GM13976 (cell line): ENCODE data around the gene CCDC40.

ENCODE experiments used
- DNase-seq: peaks from one replicate; pipeline ENCODE4 v3.0.0; 2012; ENCODE audit warnings: low spot score
- in situ Hi-C: fragments of 300-500 bp; cut with MboI; formaldehyde crosslinking; loops from one replicate; pipeline ENCODE4 v1.12.0; 2022; ENCODE audit warnings: low sequenced_read_pairs, mixed read lengths, inconsistent platforms; ENCODE audit not compliant: unreplicated experiment
- TF ChIP-seq, protein P1 (sequence below): IDR thresholded peaks from 2 replicates; pipeline ENCODE4 v1.5.1; 2012; ENCODE audit warnings: borderline replicate concordance, mild to moderate bottlenecking; ENCODE audit not compliant: insufficient read depth; ENCODE audit errors: extremely low read depth, missing control alignments, control extremely low read depth

Gene CCDC40

DNA sequence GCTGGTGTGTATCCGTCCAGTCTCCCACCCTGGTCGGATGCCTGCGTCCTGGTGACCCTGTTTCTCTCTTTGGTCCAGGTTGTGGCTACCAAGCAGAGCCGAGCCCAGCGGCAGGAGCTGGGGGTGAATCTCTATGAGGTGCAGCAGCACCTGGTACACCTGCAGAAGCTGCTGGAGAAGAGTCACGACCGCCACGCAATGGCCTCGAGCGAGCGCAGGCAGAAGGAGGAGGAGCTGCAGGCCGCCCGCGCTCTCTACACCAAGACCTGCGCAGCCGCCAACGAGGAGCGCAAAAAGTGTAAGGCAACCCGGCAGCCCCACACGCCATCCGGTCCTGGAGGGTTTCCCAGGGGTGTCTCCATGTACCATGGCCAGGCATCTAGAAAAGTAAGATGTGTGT is 13.5 kb downstream of the CCDC40 start:
- in situ Hi-C loops, result no loop called here
- no peak for DNase-seq
- TF ChIP-seq, protein P1, sequence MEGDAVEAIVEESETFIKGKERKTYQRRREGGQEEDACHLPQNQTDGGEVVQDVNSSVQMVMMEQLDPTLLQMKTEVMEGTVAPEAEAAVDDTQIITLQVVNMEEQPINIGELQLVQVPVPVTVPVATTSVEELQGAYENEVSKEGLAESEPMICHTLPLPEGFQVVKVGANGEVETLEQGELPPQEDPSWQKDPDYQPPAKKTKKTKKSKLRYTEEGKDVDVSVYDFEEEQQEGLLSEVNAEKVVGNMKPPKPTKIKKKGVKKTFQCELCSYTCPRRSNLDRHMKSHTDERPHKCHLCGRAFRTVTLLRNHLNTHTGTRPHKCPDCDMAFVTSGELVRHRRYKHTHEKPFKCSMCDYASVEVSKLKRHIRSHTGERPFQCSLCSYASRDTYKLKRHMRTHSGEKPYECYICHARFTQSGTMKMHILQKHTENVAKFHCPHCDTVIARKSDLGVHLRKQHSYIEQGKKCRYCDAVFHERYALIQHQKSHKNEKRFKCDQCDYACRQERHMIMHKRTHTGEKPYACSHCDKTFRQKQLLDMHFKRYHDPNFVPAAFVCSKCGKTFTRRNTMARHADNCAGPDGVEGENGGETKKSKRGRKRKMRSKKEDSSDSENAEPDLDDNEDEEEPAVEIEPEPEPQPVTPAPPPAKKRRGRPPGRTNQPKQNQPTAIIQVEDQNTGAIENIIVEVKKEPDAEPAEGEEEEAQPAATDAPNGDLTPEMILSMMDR, result no peak

- TF ChIP-seq, protein P1, result no peak
- DNase-seq, result no peak
- in situ Hi-C loops, result no loop called here
Observed at GRCh38 chr17:80050706-80051105, 14.3 kb downstream of the CCDC40 start.

GRCh38 chr17:80051681-80052080 is 15.2 kb downstream of the CCDC40 start:
- in situ Hi-C loops, result no loop called here
- DNase-seq, result no peak
- TF ChIP-seq, protein P1, result no peak

GRCh38 chr17:80053102-80053501 is 16.7 kb downstream of the CCDC40 start:
- in situ Hi-C loops, result no loop called here
- no peak for DNase-seq
- TF ChIP-seq, protein P1, result no peak

DNA sequence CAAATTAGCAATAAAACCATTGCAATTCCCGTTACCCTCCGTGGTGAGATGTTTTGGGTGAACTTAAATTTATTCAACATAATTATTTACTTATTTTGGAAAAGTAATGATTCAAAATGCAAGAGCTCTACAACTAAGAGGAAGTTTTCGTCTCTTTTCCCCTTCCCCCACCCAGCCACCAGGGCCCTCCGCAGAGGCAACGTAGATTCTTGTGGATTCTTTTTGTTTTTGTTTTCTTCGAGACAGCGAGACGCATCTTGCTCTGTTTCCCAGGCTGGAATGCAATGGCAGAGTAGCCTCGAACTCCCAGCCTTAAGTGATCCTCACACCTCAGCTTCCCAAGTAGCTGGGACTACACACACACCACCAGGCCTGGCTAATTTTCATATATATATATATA is 19.2 kb downstream of the CCDC40 start:
- TF ChIP-seq, protein P1, result no peak

DNA sequence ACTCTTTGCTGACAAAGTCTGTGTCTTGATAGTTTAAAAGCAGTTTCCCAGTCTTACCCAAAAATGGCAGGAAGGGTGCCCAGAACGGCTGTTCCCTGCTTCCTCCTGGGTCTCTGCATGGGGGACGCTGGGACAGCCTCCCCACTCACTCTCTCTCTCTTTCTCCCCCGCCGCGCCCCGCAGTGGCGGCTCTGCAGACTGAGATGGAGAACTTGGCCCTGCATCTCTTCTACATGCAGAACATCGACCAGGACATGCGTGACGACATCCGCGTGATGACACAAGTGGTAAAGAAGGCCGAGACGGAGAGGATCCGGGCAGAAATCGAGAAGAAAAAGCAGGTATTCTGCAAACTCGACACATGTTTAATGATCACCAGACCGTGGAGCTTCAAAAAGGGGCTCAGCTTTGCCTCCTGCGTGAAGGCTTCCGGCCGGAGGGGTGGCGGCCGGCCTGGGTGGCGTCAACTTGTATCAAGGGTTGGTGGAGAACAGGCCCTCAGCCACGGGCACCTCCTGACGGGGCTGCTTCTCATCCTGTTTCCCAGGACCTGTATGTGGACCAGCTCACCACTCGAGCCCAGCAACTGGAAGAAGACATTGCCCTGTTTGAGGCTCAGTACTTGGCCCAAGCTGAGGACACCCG is 22.0 kb downstream of the CCDC40 start:
- in situ Hi-C loops, result no loop called here
- TF ChIP-seq, protein P1, result no peak

More for the DNA sequence above, 19.2 kb downstream of the CCDC40 start:
- in situ Hi-C loops, result no loop called here
- no peak for DNase-seq

More for the DNA sequence above, 22.0 kb downstream of the CCDC40 start:
- DNase-seq, result no peak
